Astrocyte (in vitro differentiated cells and primary cell): Measurements from ENCODE around the gene YPEL5. TPM values are rescaled to one million over a fixed set of nuclear protein-coding genes. Genes with fewer than 3 reads are reported as not detected.
A peak's percentile ranks its signal among the peaks of the same experiment; 100 is the strongest.

Experiments used
- DNase-seq: peaks from one replicate; pipeline ENCODE4 v3.0.0-alpha.2; 2010; ENCODE audit warnings: low read depth
- FAIRE-seq: peaks from 2 replicates; lab custom pipeline; 2011; peaks lifted over from hg19 to GRCh38; lab: Jason Lieb, UNC
- H2AFZ ChIP-seq: 2 replicates; pipeline ENCODE4 v1.6.0; 2012; ENCODE audit warnings: low read depth, low read length, inconsistent platforms
- H3K27ac ChIP-seq: 2 replicates; pipeline ENCODE4 v1.5.1; 2011; ENCODE audit warnings: low read depth, low read length, inconsistent platforms
- H3K27me3 ChIP-seq: 2 replicates; pipeline ENCODE4 v1.6.0; 2011; ENCODE audit warnings: low read length, inconsistent platforms; ENCODE audit not compliant: insufficient read depth
- H3K36me3 ChIP-seq: 2 replicates; pipeline ENCODE4 v1.5.1; 2011; ENCODE audit warnings: low read length, inconsistent platforms; ENCODE audit not compliant: insufficient read depth
- H3K4me1 ChIP-seq: 2 replicates; pipeline ENCODE4 v1.5.1; 2011; ENCODE audit warnings: low read length, inconsistent platforms; ENCODE audit not compliant: insufficient read depth
- H3K4me2 ChIP-seq: 2 replicates; pipeline ENCODE4 v1.6.0; 2012; ENCODE audit warnings: low read length, inconsistent platforms
- H3K4me3 ChIP-seq: 2 replicates; pipeline ENCODE4 v1.5.1; 2011; ENCODE audit warnings: low read depth, mild to moderate bottlenecking, low read length, inconsistent platforms; ENCODE audit not compliant: insufficient read depth
- H3K79me2 ChIP-seq: 2 replicates; pipeline ENCODE4 v1.6.0; 2012; ENCODE audit warnings: mild to moderate bottlenecking, low read length, inconsistent platforms; ENCODE audit not compliant: insufficient read depth
- H3K9ac ChIP-seq: 2 replicates; pipeline ENCODE4 v1.6.0; 2012; ENCODE audit warnings: mild to moderate bottlenecking, low read length, inconsistent platforms
- H3K9me3 ChIP-seq: 2 replicates; pipeline ENCODE4 v1.5.1; 2012; ENCODE audit warnings: low read depth, mild to moderate bottlenecking, low read length, inconsistent platforms; ENCODE audit not compliant: insufficient read depth
- H4K20me1 ChIP-seq: 2 replicates; pipeline ENCODE4 v1.6.0; 2012; ENCODE audit warnings: low read length, inconsistent platforms; ENCODE audit not compliant: insufficient read depth
- H3K27ac Mint-ChIP-seq: one replicate; pipeline ENCODE4 v1.8.0; 2021; ENCODE audit warnings: mild to moderate bottlenecking, mixed read lengths; ENCODE audit not compliant: unreplicated experiment
- H3K27me3 Mint-ChIP-seq: one replicate; pipeline ENCODE4 v1.8.0; 2021; ENCODE audit warnings: low read depth, mixed read lengths; ENCODE audit not compliant: unreplicated experiment
- H3K36me3 Mint-ChIP-seq: one replicate; pipeline ENCODE4 v1.8.0; 2021; ENCODE audit warnings: low read depth, mixed read lengths; ENCODE audit not compliant: unreplicated experiment
- H3K4me1 Mint-ChIP-seq: one replicate; pipeline ENCODE4 v1.8.0; 2021; ENCODE audit warnings: low read depth, mixed read lengths; ENCODE audit not compliant: unreplicated experiment
- H3K4me3 Mint-ChIP-seq: one replicate; pipeline ENCODE4 v1.8.0; 2021; ENCODE audit warnings: mild to moderate bottlenecking, moderate library complexity, mixed read lengths; ENCODE audit not compliant: unreplicated experiment
- H3K9me3 Mint-ChIP-seq: one replicate; pipeline ENCODE4 v1.8.0; 2021; ENCODE audit warnings: mild to moderate bottlenecking, mixed read lengths; ENCODE audit not compliant: unreplicated experiment
- CTCF ChIP-seq: IDR thresholded peaks from 2 replicates; pipeline ENCODE4 v1.5.1; 2011; ENCODE audit warnings: low read depth, mild to moderate bottlenecking, inconsistent platforms, low read length, moderate library complexity; ENCODE audit not compliant: insufficient read depth
- EZH2 ChIP-seq: IDR thresholded peaks from 2 replicates; pipeline ENCODE4 v1.6.1; 2012; ENCODE audit warnings: mild to moderate bottlenecking, low read length, inconsistent platforms; ENCODE audit not compliant: insufficient read depth
- total RNA-seq: library from RNA; stranded (reverse); gene quantifications from 2 replicates; pipeline ENCODE4 v1.2.1, GENCODE V29; 2021

The YPEL5 gene
- total RNA-seq, 1 donor from 2014 or later, result 149 TPM

GRCh38 chr2:30147715-30148610 lies 1.2 kb downstream of the YPEL5 start:
- Histone ChIP-seq H4K20me1 (peaks cover 43% of the 10 kb centered on the region), H3K4me2 (peak overlapping the region; percentile 85), H3K27ac (peak overlapping the region; percentile 96), H3K36me3 (peaks cover 7% of the 10 kb centered on the region), H3K79me2 (peaks cover 48% of the 10 kb centered on the region), H3K9me3 (no peaks in the 10 kb centered on the region), H3K27me3 (no peaks in the 10 kb centered on the region), H3K4me3 (peak overlapping the region; percentile 67), H2AFZ (no peak overlapping the region), H3K9ac (peak overlapping the region; percentile 96), H3K4me1 (peaks cover 22% of the 10 kb centered on the region)
- TF ChIP-seq CTCF (peak; percentile 15), EZH2 (no peak)
- H3K36me3 Mint-ChIP-seq, result no peaks in the 10 kb centered on the region
- peak overlapping the region; percentile 89 for H3K4me3 Mint-ChIP-seq
- no peaks in the 10 kb centered on the region for H3K27me3 Mint-ChIP-seq
- peak overlapping the region; percentile 71 for H3K27ac Mint-ChIP-seq
- no peak for DNase-seq
- no peaks in the 10 kb centered on the region for H3K9me3 Mint-ChIP-seq
- FAIRE-seq, result no peak
- peaks cover 36% of the 10 kb centered on the region for H3K4me1 Mint-ChIP-seq

- Mint-ChIP-seq H3K4me1 (peaks cover 36% of the 10 kb centered on the region), H3K36me3 (peaks cover 2% of the 10 kb centered on the region), H3K27me3 (no peaks in the 10 kb centered on the region), H3K9me3 (no peaks in the 10 kb centered on the region), H3K27ac (peak overlapping the region; percentile 76), H3K4me3 (peak overlapping the region; percentile 89)
- no peaks in the 10 kb centered on the region for H3K9me3 ChIP-seq
- H3K79me2 ChIP-seq, result peaks cover 57% of the 10 kb centered on the region
- H3K27me3 ChIP-seq, result no peaks in the 10 kb centered on the region
- no peak overlapping the region for H2AFZ ChIP-seq
- peaks cover 12% of the 10 kb centered on the region for H3K36me3 ChIP-seq
- peaks cover 22% of the 10 kb centered on the region for H3K4me1 ChIP-seq
- peak overlapping the region; percentile 3 for H3K4me3 ChIP-seq
- peaks cover 51% of the 10 kb centered on the region for H4K20me1 ChIP-seq
- FAIRE-seq, result no peak
- TF ChIP-seq CTCF, result no peak
- H3K4me2 ChIP-seq, result peak overlapping the region; percentile 85
- DNase-seq, result no peak
- H3K27ac ChIP-seq, result no peak overlapping the region
- H3K9ac ChIP-seq, result no peak overlapping the region
Observed at GRCh38 chr2:30148850-30149249, 2.0 kb downstream of the YPEL5 start.

- Histone ChIP-seq H3K4me3 (peak overlapping the region; percentile 30), H3K36me3 (peaks cover 16% of the 10 kb centered on the region), H3K27ac (no peak overlapping the region), H3K27me3 (no peaks in the 10 kb centered on the region), H3K9ac (no peak overlapping the region), H3K9me3 (no peaks in the 10 kb centered on the region), H3K4me2 (peak overlapping the region; percentile 85), H3K4me1 (peaks cover 22% of the 10 kb centered on the region), H2AFZ (no peak overlapping the region), H4K20me1 (peaks cover 56% of the 10 kb centered on the region), H3K79me2 (peaks cover 63% of the 10 kb centered on the region)
- DNase-seq (peak; percentile 39), FAIRE-seq (peak; percentile 23)
- peak overlapping the region; percentile 76 for H3K27ac Mint-ChIP-seq
- H3K36me3 Mint-ChIP-seq, result peaks cover 2% of the 10 kb centered on the region
- TF ChIP-seq EZH2 (no peak), CTCF (no peak)
- H3K9me3 Mint-ChIP-seq, result no peaks in the 10 kb centered on the region
- peaks cover 36% of the 10 kb centered on the region for H3K4me1 Mint-ChIP-seq
- no peaks in the 10 kb centered on the region for H3K27me3 Mint-ChIP-seq
- peak overlapping the region; percentile 81 for H3K4me3 Mint-ChIP-seq
Observed at GRCh38 chr2:30149513-30149912, 2.7 kb downstream of the YPEL5 start.
